T-cell (primary cell): ENCODE data around the gene LUC7L3. TPM values are rescaled to one million over a fixed set of nuclear protein-coding genes. Genes with fewer than 3 reads are reported as not detected.

Experiments used
- ATAC-seq, 4 experiments: fragments of 200-7000 bp in 3 of 4; fragments of 150-1000 bp in 1 of 4; cut with Tn5 transposase; replicated peaks in 1 of 4; 1 replicate in 3 of 4; 2 replicates in 1 of 4; pipeline ENCODE4 v1.10.0; 2021; ENCODE audit warnings: moderate library complexity in 3 of 4, mild to moderate bottlenecking in 2 of 4, moderate number of reproducible peaks in 1 of 4
- CTCF ChIA-PET, 2 donors: fragments of 300-600 bp; sonication (Branson Sonifier 250); formaldehyde crosslinking; loops; one replicate each; lab custom pipeline; 2022; ENCODE audit warnings: antibody characterized with exemption in 2 of 2; lab: Charles Lee
- POLR2A ChIA-PET, 2 donors: fragments of 300-600 bp; sonication (Branson Sonifier 250); formaldehyde crosslinking; loops; one replicate each; lab custom pipeline; 2022; ENCODE audit warnings: antibody characterized with exemption in 2 of 2; lab: Charles Lee
- DNase-seq, 35 experiments: peaks; one replicate each; pipeline versions ENCODE4 v3.0.0 to v3.0.0-alpha.2; 2013 to 2023
- H3K27ac ChIP-seq: one replicate; pipeline ENCODE4 v1.5.1; 2013; ENCODE audit warnings: low read length
- H3K27me3 ChIP-seq, 2 experiments: replicated peaks in 1 of 2; 1 replicate in 1 of 2; 2 replicates in 1 of 2; pipeline versions ENCODE4 v1.6.1 to v1.7.0; 2013; ENCODE audit warnings: low read length in 1 of 2, mixed read lengths in 1 of 2; ENCODE audit not compliant: control insufficient read depth in 2 of 2, insufficient read depth in 2 of 2; ENCODE audit errors: extremely low read depth in 1 of 2
- H3K36me3 ChIP-seq, 2 donors: 1 replicate in 1 of 2; 2 replicates in 1 of 2; pipeline versions ENCODE4 v1.6.1 to v1.7.0; 2013; ENCODE audit warnings: low read length in 1 of 2; ENCODE audit not compliant: control insufficient read depth in 2 of 2, insufficient read depth in 1 of 2; ENCODE audit errors: extremely low read depth in 1 of 2
- H3K4me1 ChIP-seq, 2 experiments: 1 replicate in 1 of 2; 2 replicates in 1 of 2; pipeline versions ENCODE4 v1.6.1 to v1.7.0; 2013; ENCODE audit warnings: low read length in 2 of 2, mixed read lengths in 1 of 2; ENCODE audit not compliant: insufficient read depth in 2 of 2, control insufficient read depth in 1 of 2; ENCODE audit errors: extremely low read depth in 1 of 2
- H3K4me3 ChIP-seq, 2 donors: 1 replicate in 1 of 2; 2 replicates in 1 of 2; pipeline versions ENCODE4 v1.5.1 to v1.7.0; 2013; ENCODE audit warnings: mild to moderate bottlenecking in 2 of 2, low read length in 1 of 2, moderate library complexity in 1 of 2; ENCODE audit not compliant: control insufficient read depth in 1 of 2; ENCODE audit errors: extremely low read depth in 1 of 2
- H3K9me3 ChIP-seq: 2 replicates; pipeline ENCODE4 v1.7.0; 2013
- H3K27ac Mint-ChIP-seq, 2 donors: one replicate each; pipeline ENCODE4 v1.8.0; 2020 to 2021; ENCODE audit warnings: mild to moderate bottlenecking in 2 of 2, mixed read lengths in 2 of 2
- H3K27me3 Mint-ChIP-seq, 2 donors: one replicate each; pipeline ENCODE4 v1.8.0; 2021 to 2022; ENCODE audit warnings: mixed read lengths in 2 of 2
- H3K36me3 Mint-ChIP-seq: one replicate; pipeline ENCODE4 v1.8.0; 2021; ENCODE audit warnings: mixed read lengths
- H3K4me1 Mint-ChIP-seq, 3 donors: one replicate each; pipeline ENCODE4 v1.8.0; 2020 to 2022; ENCODE audit warnings: mixed read lengths in 3 of 3, mild to moderate bottlenecking in 1 of 3
- H3K4me3 Mint-ChIP-seq, 3 donors: one replicate each; pipeline ENCODE4 v1.8.0; 2020 to 2022; ENCODE audit warnings: mild to moderate bottlenecking in 3 of 3, mixed read lengths in 3 of 3, moderate library complexity in 3 of 3
- H3K9me3 Mint-ChIP-seq, 3 donors: one replicate each; pipeline ENCODE4 v1.8.0; 2020 to 2022; ENCODE audit warnings: mixed read lengths in 3 of 3
- WGBS: methylation state at CpG from one replicate; pipeline ENCODE4 v1.1.5; 2013; ENCODE audit warnings: missing lambda C conversion rate; ENCODE audit not compliant: insufficient coverage; 5-methylcytosine and 5-hydroxymethylcytosine counted together
- total RNA-seq, 35 experiments: library from RNA in 6 of 35; stranded (reverse) in 6 of 35; fragments of 120-200 nt in 1 of 35; gene quantifications; one replicate each; pipeline versions ENCODE4 v1.2.1 to v1.2.4 and lab custom pipeline; 2013 to 2026

LUC7L3 gene
- total RNA-seq, 5 donors from 2014 or later (not counting 1 experiment from before 2014, with no cell fraction given) = 126 to 273 (median 232) TPM

- H3K27me3 Mint-ChIP-seq = no peaks in the 10 kb centered on the region
- POLR2A ChIA-PET = no interaction called here
- no peaks in the 10 kb centered on the region for H3K36me3 Mint-ChIP-seq
- peaks cover 10 to 19% of the 10 kb centered on the region in 2 experiments for H3K4me1 ChIP-seq
- H3K36me3 ChIP-seq = no peaks in the 10 kb centered on the region
- no peak overlapping the region for H3K4me3 ChIP-seq
- H3K27ac ChIP-seq = no peak overlapping the region
- H3K27ac Mint-ChIP-seq = peak overlapping the region in 1 of 2 donors; percentile 58
- WGBS = 100% methylated on average over 2 of the region's 9 CpGs
- H3K27me3 ChIP-seq = no peaks in the 10 kb centered on the region
- CTCF ChIA-PET = no interaction called here
- H3K9me3 Mint-ChIP-seq = no peaks in the 10 kb centered on the region
- no peak overlapping the region for H3K4me3 Mint-ChIP-seq
- H3K9me3 ChIP-seq = no peaks in the 10 kb centered on the region
- peaks cover 18 to 27% (median 18%) of the 10 kb centered on the region in 3 donors for H3K4me1 Mint-ChIP-seq
- ATAC-seq = no peak
- DNase-seq = no peak
Measured at GRCh38 chr17:50712641-50713040, 6.8 kb upstream of the LUC7L3 start.

GRCh38 chr17:50715471-50715870 is 3.9 kb upstream of the LUC7L3 start:
- ATAC-seq (no peak), DNase-seq (no peak)
- no peaks in the 10 kb centered on the region for H3K36me3 ChIP-seq
- Mint-ChIP-seq H3K27ac (no peak overlapping the region), H3K9me3 (no peaks in the 10 kb centered on the region), H3K36me3 (no peaks in the 10 kb centered on the region), H3K4me1 (peaks cover 6 to 11% (median 9%) of the 10 kb centered on the region in 3 donors), H3K27me3 (no peaks in the 10 kb centered on the region), H3K4me3 (no peak overlapping the region)
- WGBS = no CpG with 5 or more reads among the region's 3 CpGs
- POLR2A ChIA-PET = no interaction called here
- H3K4me3 ChIP-seq = no peak overlapping the region
- no peaks in the 10 kb centered on the region for H3K9me3 ChIP-seq
- H3K27me3 ChIP-seq = no peaks in the 10 kb centered on the region
- CTCF ChIA-PET = no interaction called here
- H3K27ac ChIP-seq = no peak overlapping the region
- H3K4me1 ChIP-seq = peaks cover 3 to 6% of the 10 kb centered on the region in 2 experiments

GRCh38 chr17:50719924-50720794 is 756 bp downstream of the LUC7L3 start:
- Histone ChIP-seq H3K36me3 (peaks cover 0 to 6% of the 10 kb centered on the region in 2 donors), H3K27me3 (no peaks in the 10 kb centered on the region), H3K4me1 (peaks cover 26 to 31% of the 10 kb centered on the region in 2 experiments), H3K27ac (peak overlapping the region; percentile 97), H3K9me3 (no peaks in the 10 kb centered on the region), H3K4me3 (peak overlapping the region; percentile 91 to 94)
- Mint-ChIP-seq H3K9me3 (no peaks in the 10 kb centered on the region), H3K27ac (peak overlapping the region; percentile 93 to 98), H3K4me1 (peaks cover 41 to 51% (median 43%) of the 10 kb centered on the region in 3 donors), H3K4me3 (peak overlapping the region; percentile 96 to 98 (median 97)), H3K36me3 (peaks cover 8% of the 10 kb centered on the region), H3K27me3 (no peaks in the 10 kb centered on the region)
- ChIA-PET CTCF (interaction anchor here in 1 of 2 donors (0.6 to 1.1 kb wide), 2 partner anchors 12 to 60 kb away, joined by 3 read pairs; no protein-coding TSS in a partner anchor), POLR2A (interaction anchor here in 1 of 2 donors (0.6 kb wide), 2 partner anchors 28 to 34 kb away, joined by 3 to 5 read pairs; no protein-coding TSS in a partner anchor)
- WGBS = 0% methylated on average over 18 of the region's 25 CpGs
- peak in 2 of 35 experiments; percentile 14 to 17 for DNase-seq
- no peak for ATAC-seq

- H3K36me3 Mint-ChIP-seq = peaks cover 8% of the 10 kb centered on the region
- DNase-seq = peak in 2 of 35 experiments; percentile 8 to 56
- no CpG with 5 or more reads among the region's 7 CpGs for WGBS
- peaks cover 0 to 6% of the 10 kb centered on the region in 2 donors for H3K36me3 ChIP-seq
- H3K9me3 ChIP-seq = no peaks in the 10 kb centered on the region
- ChIA-PET POLR2A (interaction anchor here (0.6 to 0.8 kb wide), 4 partner anchors 13 to 539 kb away, joined by 3 to 4 read pairs (median 3); no protein-coding TSS in a partner anchor), CTCF (interaction anchor here in 1 of 2 donors (0.6 to 0.7 kb wide), 2 partner anchors 104 to 232 kb away, joined by 3 to 4 read pairs; no protein-coding TSS in a partner anchor)
- peak overlapping the region; percentile 93 to 98 for H3K27ac Mint-ChIP-seq
- no peaks in the 10 kb centered on the region for H3K27me3 ChIP-seq
- H3K27me3 Mint-ChIP-seq = no peaks in the 10 kb centered on the region
- H3K9me3 Mint-ChIP-seq = no peaks in the 10 kb centered on the region
- peaks cover 49 to 58% (median 51%) of the 10 kb centered on the region in 3 donors for H3K4me1 Mint-ChIP-seq
- peak overlapping the region; percentile 97 for H3K27ac ChIP-seq
- peak overlapping the region; percentile 96 to 98 (median 97) for H3K4me3 Mint-ChIP-seq
- no peak for ATAC-seq
- peak overlapping the region; percentile 91 to 94 for H3K4me3 ChIP-seq
- H3K4me1 ChIP-seq = peaks cover 32 to 40% of the 10 kb centered on the region in 2 experiments
Measured at GRCh38 chr17:50721194-50722010, 2.0 kb downstream of the LUC7L3 start.

GRCh38 chr17:50722746-50723145 is 3.3 kb downstream of the LUC7L3 start:
- Histone ChIP-seq H3K4me3 (no peak overlapping the region), H3K4me1 (peaks cover 34 to 51% of the 10 kb centered on the region in 2 experiments), H3K9me3 (no peaks in the 10 kb centered on the region), H3K36me3 (peaks cover 0 to 6% of the 10 kb centered on the region in 2 donors), H3K27ac (no peak overlapping the region), H3K27me3 (no peaks in the 10 kb centered on the region)
- ATAC-seq (no peak), DNase-seq (no peak)
- Mint-ChIP-seq H3K4me3 (peak overlapping the region in 2 of 3 donors; percentile 55 to 96), H3K27me3 (no peaks in the 10 kb centered on the region), H3K27ac (no peak overlapping the region), H3K36me3 (peaks cover 13% of the 10 kb centered on the region), H3K9me3 (no peaks in the 10 kb centered on the region), H3K4me1 (peaks cover 61 to 70% (median 63%) of the 10 kb centered on the region in 3 donors)
- no CpG with 5 or more reads among the region's 3 CpGs for WGBS
- ChIA-PET POLR2A (interaction anchor here (0.7 to 1.0 kb wide), 2 partner anchors 13 to 243 kb away, joined by 4 to 9 read pairs; no protein-coding TSS in a partner anchor), CTCF (interaction anchor here in 1 of 2 donors (0.7 kb wide), 1 partner anchor 22 kb away, joined by 6 read pairs; no protein-coding TSS in a partner anchor)
